ENCODE data around the gene TXNRD1. TPM values are rescaled to one million over a fixed set of nuclear protein-coding genes. Genes with fewer than 3 reads are reported as not detected.

Gene TXNRD1
- total and polyA plus RNA-seq, 2 of the 8 experiments (the other 6 are each of a cell fraction or from before 2014, with no cell fraction given): 56.8 to 127 TPM

GRCh38 chr12:104288635-104289274 lies 73.2 kb downstream of the TXNRD1 start (continued):
- TF ChIP-seq, protein P1, sequence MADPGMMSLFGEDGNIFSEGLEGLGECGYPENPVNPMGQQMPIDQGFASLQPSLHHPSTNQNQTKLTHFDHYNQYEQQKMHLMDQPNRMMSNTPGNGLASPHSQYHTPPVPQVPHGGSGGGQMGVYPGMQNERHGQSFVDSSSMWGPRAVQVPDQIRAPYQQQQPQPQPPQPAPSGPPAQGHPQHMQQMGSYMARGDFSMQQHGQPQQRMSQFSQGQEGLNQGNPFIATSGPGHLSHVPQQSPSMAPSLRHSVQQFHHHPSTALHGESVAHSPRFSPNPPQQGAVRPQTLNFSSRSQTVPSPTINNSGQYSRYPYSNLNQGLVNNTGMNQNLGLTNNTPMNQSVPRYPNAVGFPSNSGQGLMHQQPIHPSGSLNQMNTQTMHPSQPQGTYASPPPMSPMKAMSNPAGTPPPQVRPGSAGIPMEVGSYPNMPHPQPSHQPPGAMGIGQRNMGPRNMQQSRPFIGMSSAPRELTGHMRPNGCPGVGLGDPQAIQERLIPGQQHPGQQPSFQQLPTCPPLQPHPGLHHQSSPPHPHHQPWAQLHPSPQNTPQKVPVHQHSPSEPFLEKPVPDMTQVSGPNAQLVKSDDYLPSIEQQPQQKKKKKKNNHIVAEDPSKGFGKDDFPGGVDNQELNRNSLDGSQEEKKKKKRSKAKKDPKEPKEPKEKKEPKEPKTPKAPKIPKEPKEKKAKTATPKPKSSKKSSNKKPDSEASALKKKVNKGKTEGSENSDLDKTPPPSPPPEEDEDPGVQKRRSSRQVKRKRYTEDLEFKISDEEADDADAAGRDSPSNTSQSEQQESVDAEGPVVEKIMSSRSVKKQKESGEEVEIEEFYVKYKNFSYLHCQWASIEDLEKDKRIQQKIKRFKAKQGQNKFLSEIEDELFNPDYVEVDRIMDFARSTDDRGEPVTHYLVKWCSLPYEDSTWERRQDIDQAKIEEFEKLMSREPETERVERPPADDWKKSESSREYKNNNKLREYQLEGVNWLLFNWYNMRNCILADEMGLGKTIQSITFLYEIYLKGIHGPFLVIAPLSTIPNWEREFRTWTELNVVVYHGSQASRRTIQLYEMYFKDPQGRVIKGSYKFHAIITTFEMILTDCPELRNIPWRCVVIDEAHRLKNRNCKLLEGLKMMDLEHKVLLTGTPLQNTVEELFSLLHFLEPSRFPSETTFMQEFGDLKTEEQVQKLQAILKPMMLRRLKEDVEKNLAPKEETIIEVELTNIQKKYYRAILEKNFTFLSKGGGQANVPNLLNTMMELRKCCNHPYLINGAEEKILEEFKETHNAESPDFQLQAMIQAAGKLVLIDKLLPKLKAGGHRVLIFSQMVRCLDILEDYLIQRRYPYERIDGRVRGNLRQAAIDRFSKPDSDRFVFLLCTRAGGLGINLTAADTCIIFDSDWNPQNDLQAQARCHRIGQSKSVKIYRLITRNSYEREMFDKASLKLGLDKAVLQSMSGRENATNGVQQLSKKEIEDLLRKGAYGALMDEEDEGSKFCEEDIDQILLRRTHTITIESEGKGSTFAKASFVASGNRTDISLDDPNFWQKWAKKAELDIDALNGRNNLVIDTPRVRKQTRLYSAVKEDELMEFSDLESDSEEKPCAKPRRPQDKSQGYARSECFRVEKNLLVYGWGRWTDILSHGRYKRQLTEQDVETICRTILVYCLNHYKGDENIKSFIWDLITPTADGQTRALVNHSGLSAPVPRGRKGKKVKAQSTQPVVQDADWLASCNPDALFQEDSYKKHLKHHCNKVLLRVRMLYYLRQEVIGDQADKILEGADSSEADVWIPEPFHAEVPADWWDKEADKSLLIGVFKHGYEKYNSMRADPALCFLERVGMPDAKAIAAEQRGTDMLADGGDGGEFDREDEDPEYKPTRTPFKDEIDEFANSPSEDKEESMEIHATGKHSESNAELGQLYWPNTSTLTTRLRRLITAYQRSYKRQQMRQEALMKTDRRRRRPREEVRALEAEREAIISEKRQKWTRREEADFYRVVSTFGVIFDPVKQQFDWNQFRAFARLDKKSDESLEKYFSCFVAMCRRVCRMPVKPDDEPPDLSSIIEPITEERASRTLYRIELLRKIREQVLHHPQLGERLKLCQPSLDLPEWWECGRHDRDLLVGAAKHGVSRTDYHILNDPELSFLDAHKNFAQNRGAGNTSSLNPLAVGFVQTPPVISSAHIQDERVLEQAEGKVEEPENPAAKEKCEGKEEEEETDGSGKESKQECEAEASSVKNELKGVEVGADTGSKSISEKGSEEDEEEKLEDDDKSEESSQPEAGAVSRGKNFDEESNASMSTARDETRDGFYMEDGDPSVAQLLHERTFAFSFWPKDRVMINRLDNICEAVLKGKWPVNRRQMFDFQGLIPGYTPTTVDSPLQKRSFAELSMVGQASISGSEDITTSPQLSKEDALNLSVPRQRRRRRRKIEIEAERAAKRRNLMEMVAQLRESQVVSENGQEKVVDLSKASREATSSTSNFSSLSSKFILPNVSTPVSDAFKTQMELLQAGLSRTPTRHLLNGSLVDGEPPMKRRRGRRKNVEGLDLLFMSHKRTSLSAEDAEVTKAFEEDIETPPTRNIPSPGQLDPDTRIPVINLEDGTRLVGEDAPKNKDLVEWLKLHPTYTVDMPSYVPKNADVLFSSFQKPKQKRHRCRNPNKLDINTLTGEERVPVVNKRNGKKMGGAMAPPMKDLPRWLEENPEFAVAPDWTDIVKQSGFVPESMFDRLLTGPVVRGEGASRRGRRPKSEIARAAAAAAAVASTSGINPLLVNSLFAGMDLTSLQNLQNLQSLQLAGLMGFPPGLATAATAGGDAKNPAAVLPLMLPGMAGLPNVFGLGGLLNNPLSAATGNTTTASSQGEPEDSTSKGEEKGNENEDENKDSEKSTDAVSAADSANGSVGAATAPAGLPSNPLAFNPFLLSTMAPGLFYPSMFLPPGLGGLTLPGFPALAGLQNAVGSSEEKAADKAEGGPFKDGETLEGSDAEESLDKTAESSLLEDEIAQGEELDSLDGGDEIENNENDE (IDR thresholded peaks at IDR 0.05; ENCODE audit: insufficient replicate concordance, low read length): no peak
- TF ChIP-seq JUND (IDR thresholded peaks at IDR 0.05; ENCODE audit: low read length): no peak
- no peak for TF ChIP-seq CHD2 (IDR thresholded peaks at IDR 0.05; ENCODE audit: low read length)
- peak; percentile 91 for TF ChIP-seq TAF7 (optimal IDR thresholded peaks at IDR 0.05; ENCODE audit: borderline replicate concordance, low read depth, low read length)
- peak; percentile 93 for TF ChIP-seq BACH1 (IDR thresholded peaks at IDR 0.05; ENCODE audit: low read length)
- peak; percentile 44; the same call in 1 of the 2 replicates for TF ChIP-seq ATF2 (IDR thresholded peaks at IDR 0.05; ENCODE audit: low read length)
- TF ChIP-seq E2F6 (IDR thresholded peaks at IDR 0.05): peak; percentile 97
- no peak for TF ChIP-seq TEAD4 (IDR thresholded peaks at IDR 0.05; ENCODE audit: low read depth, low read length)
- no peak for TF ChIP-seq BRCA1 (IDR thresholded peaks at IDR 0.05; ENCODE audit: low read depth, low read length)

All from H1 (cell line).